Mononuclear cell (primary cell): ENCODE data around the gene HNRNPCL4. TPM values are rescaled to one million over a fixed set of nuclear protein-coding genes. Genes with fewer than 3 reads are reported as not detected.
"Not testable (repeated sequence)": the region's sequence is repeated elsewhere in the genome, so short reads cannot be mapped to it uniquely, and the experiment has no call there.

ENCODE experiments used
- H3K27me3 ChIP-seq: 2 replicates; pipeline ENCODE4 v1.6.0; 2011; ENCODE audit warnings: low read length, control low read depth; ENCODE audit not compliant: insufficient read depth
- H3K4me1 ChIP-seq: 2 replicates; pipeline ENCODE4 v1.5.1; 2011; ENCODE audit warnings: mild to moderate bottlenecking, low read length, control low read depth; ENCODE audit not compliant: insufficient read depth
- H3K4me3 ChIP-seq: 2 replicates; pipeline ENCODE4 v1.5.1; 2011; ENCODE audit warnings: mild to moderate bottlenecking, low read length, moderate library complexity
- H3K9me3 ChIP-seq: 2 replicates; pipeline ENCODE4 v1.5.1; 2011; ENCODE audit warnings: low read depth, mild to moderate bottlenecking, control low read depth, low read length
- total RNA-seq: library from RNA; depleted of rRNA; stranded (reverse); fragments of >200 nt; gene quantifications from one replicate; pipeline ENCODE4 v1.2.3, GENCODE V29; 2012

The HNRNPCL4 gene
- not detected for total RNA-seq

- H3K4me3 ChIP-seq, H3K4me1 ChIP-seq, H3K27me3 ChIP-seq, H3K9me3 ChIP-seq: not testable (repeated sequence)
Measured at GRCh38 chr1:13165531-13165930, at the start of gene HNRNPCL4. TSS of gene HNRNPCL4 (minus strand) at chr1:13165631. CDS start at chr1:13165467, 164 bp downstream.

GRCh38 chr1:13208712-13209111 lies 43.3 kb upstream of the HNRNPCL4 start:
- H3K27me3 ChIP-seq, H3K4me3 ChIP-seq, H3K4me1 ChIP-seq, H3K9me3 ChIP-seq: not testable (repeated sequence)

GRCh38 chr1:13201309-13201708 lies 35.9 kb upstream of the HNRNPCL4 start, which contains the start of gene PRAMEF13:
TSS of gene PRAMEF13 (minus strand) at chr1:13201409. CDS start at chr1:13199589, 1,820 bp downstream.
- not testable (repeated sequence) for H3K27me3 ChIP-seq, H3K9me3 ChIP-seq, H3K4me1 ChIP-seq, H3K4me3 ChIP-seq

GRCh38 chr1:13171548-13171947 lies 6.1 kb upstream of the HNRNPCL4 start, which contains the start of gene PRAMEF9:
TSS of gene PRAMEF9 (plus strand) at chr1:13171848. CDS start at chr1:13175281, 3,433 bp downstream.
- H3K4me1 ChIP-seq, H3K9me3 ChIP-seq, H3K27me3 ChIP-seq, H3K4me3 ChIP-seq: not testable (repeated sequence)

- not testable (repeated sequence) for H3K27me3 ChIP-seq, H3K4me3 ChIP-seq, H3K9me3 ChIP-seq, H3K4me1 ChIP-seq
Measured at GRCh38 chr1:13155909-13156308, 9.5 kb downstream of the HNRNPCL4 start, which contains the start of gene PRAMEF26. TSS of gene PRAMEF26 (minus strand) at chr1:13156009. CDS start at chr1:13153095, 2,914 bp downstream.

- not testable (repeated sequence) for H3K9me3 ChIP-seq, H3K4me3 ChIP-seq, H3K4me1 ChIP-seq, H3K27me3 ChIP-seq
Measured at GRCh38 chr1:13116754-13117153, 48.7 kb downstream of the HNRNPCL4 start, which contains the start of gene HNRNPCL2. TSS of gene HNRNPCL2 (minus strand) at chr1:13116854. CDS start at chr1:13116400, 454 bp downstream.

Other genes starting within 250 kb of the HNRNPCL4 start
- not detected for gene PRAMEF7, start 249.0 kb downstream of the HNRNPCL4 start, total RNA-seq
- gene PRAMEF6, start 218.1 kb downstream of the HNRNPCL4 start, total RNA-seq = not detected
- not detected for gene PRAMEF27, start 109.1 kb downstream of the HNRNPCL4 start, total RNA-seq
- gene HNRNPCL3, start 104.9 kb downstream of the HNRNPCL4 start, total RNA-seq = not detected
- not detected for gene PRAMEF25, start 94.9 kb downstream of the HNRNPCL4 start, total RNA-seq
- not detected for gene HNRNPCL2, start 48.8 kb downstream of the HNRNPCL4 start, total RNA-seq
- not detected for gene PRAMEF26, start 9.6 kb downstream of the HNRNPCL4 start, total RNA-seq
- not detected for gene PRAMEF9, start 6.2 kb upstream of the HNRNPCL4 start, total RNA-seq
- not detected for gene PRAMEF13, start 35.8 kb upstream of the HNRNPCL4 start, total RNA-seq
- gene PRAMEF18, start 60.5 kb upstream of the HNRNPCL4 start, total RNA-seq = not detected
- not detected for gene PRAMEF5, start 88.6 kb upstream of the HNRNPCL4 start, total RNA-seq
- gene PRAMEF8, start 119.5 kb upstream of the HNRNPCL4 start, total RNA-seq = not detected
- gene PRAMEF33, start 137.9 kb upstream of the HNRNPCL4 start, total RNA-seq = not detected
- 0.10 TPM for gene PRAMEF15, start 149.9 kb upstream of the HNRNPCL4 start, total RNA-seq
- not detected for gene PRAMEF14, start 181.5 kb upstream of the HNRNPCL4 start, total RNA-seq
- not detected for gene PRAMEF19, start 206.3 kb upstream of the HNRNPCL4 start, total RNA-seq
- gene PRAMEF17, start 224.0 kb upstream of the HNRNPCL4 start, total RNA-seq = not detected
- gene PRAMEF20, start 244.8 kb upstream of the HNRNPCL4 start, total RNA-seq = not detected